K562 (cell line): Measurements from ENCODE around the gene IGFALS. TPM values are rescaled to one million over a fixed set of nuclear protein-coding genes. Genes with fewer than 3 reads are reported as not detected.

ENCODE experiments used
- E2F3 ChIP-seq: fragments of 250-450 bp; sonication (Bioruptor Pico); IDR thresholded peaks from 2 replicates; pipeline ENCODE4 v1.4.0; 2020; ENCODE audit warnings: mild to moderate bottlenecking
- EP400 ChIP-seq: fragments of 450-650 bp; IDR thresholded peaks from 2 replicates; pipeline ENCODE4 v1.6.1; 2017; ENCODE audit warnings: antibody characterized with exemption, mild to moderate bottlenecking, moderate library complexity
- GATA2 ChIP-seq: sonication (generic); formaldehyde crosslinking; IDR thresholded peaks from 2 replicates; pipeline ENCODE4 v1.4.0; 2020; ENCODE audit warnings: mild to moderate bottlenecking, missing genetic modification reagents
- ILK ChIP-seq: fragments of 450-650 bp; IDR thresholded peaks from 2 replicates; pipeline ENCODE4 v1.6.1; 2016; ENCODE audit warnings: missing genetic modification characterization, low read depth, mild to moderate bottlenecking, missing compliant biosample characterization, moderate library complexity, borderline replicate concordance
- JUN ChIP-seq, 2 experiments: sonication (generic) in 1 of 2; formaldehyde crosslinking in 1 of 2; IDR thresholded peaks; 2 replicates each; pipeline versions ENCODE4 v1.6.1 to v1.8.0; 2012 to 2022; ENCODE audit warnings: borderline replicate concordance in 2 of 2, mild to moderate bottlenecking in 2 of 2, improper control_type of control experiment in 1 of 2, low read depth in 1 of 2, low read length in 1 of 2, missing genetic modification reagents in 1 of 2
- KDM2B ChIP-seq: fragments of 250-450 bp; sonication (Bioruptor Pico); IDR thresholded peaks from 2 replicates; pipeline ENCODE4 v1.8.0; 2021; ENCODE audit warnings: mild to moderate bottlenecking, moderate library complexity
- KLF13 ChIP-seq: fragments of 450-650 bp; IDR thresholded peaks from 2 replicates; pipeline ENCODE4 v1.6.1; 2016; ENCODE audit warnings: missing genetic modification characterization, low read depth, mild to moderate bottlenecking, missing compliant biosample characterization, moderate library complexity, borderline replicate concordance
- LEF1 ChIP-seq: fragments of 450-650 bp; IDR thresholded peaks from 2 replicates; pipeline ENCODE4 v1.6.1; 2016; ENCODE audit warnings: mild to moderate bottlenecking
- NCOA1 ChIP-seq: fragments of 450-650 bp; IDR thresholded peaks from 2 replicates; pipeline ENCODE4 v1.6.1; 2016; ENCODE audit warnings: low read depth
- NCOR1 ChIP-seq: fragments of 450-650 bp; IDR thresholded peaks from 2 replicates; pipeline ENCODE4 v1.6.1; 2016; ENCODE audit warnings: mild to moderate bottlenecking, moderate library complexity
- NELFE ChIP-seq: IDR thresholded peaks from 2 replicates; pipeline ENCODE4 v1.6.1; 2011; ENCODE audit warnings: mild to moderate bottlenecking; ENCODE audit not compliant: insufficient read depth, insufficient read length
- RFX1 ChIP-seq: fragments of 450-650 bp; IDR thresholded peaks from 2 replicates; pipeline ENCODE4 v1.6.1; 2016; ENCODE audit warnings: mild to moderate bottlenecking, moderate library complexity
- RUNX1 ChIP-seq: sonication (generic); IDR thresholded peaks from 2 replicates; pipeline ENCODE4 v1.6.1; 2016; ENCODE audit warnings: antibody characterized with exemption, low read depth
- SMARCA4 ChIP-seq: fragments of 450-650 bp; IDR thresholded peaks from 2 replicates; pipeline ENCODE4 v1.6.1; 2016
- SMARCB1 ChIP-seq: IDR thresholded peaks from 2 replicates; pipeline ENCODE4 v1.6.1; 2011; ENCODE audit warnings: improper control_type of control experiment, low read depth; ENCODE audit not compliant: insufficient read length
- ZNF224 ChIP-seq: sonication (generic); formaldehyde crosslinking; IDR thresholded peaks from 2 replicates; pipeline ENCODE4 v1.8.0; 2022; ENCODE audit warnings: mild to moderate bottlenecking, missing genetic modification reagents
- ZNF3 ChIP-seq: fragments of 250-450 bp; sonication (Bioruptor Pico); IDR thresholded peaks from 2 replicates; pipeline ENCODE4 v1.5.0; 2021; ENCODE audit warnings: mild to moderate bottlenecking, moderate library complexity
- ZNF354B ChIP-seq: fragments of 250-450 bp; sonication (Bioruptor Pico); IDR thresholded peaks from 2 replicates; pipeline ENCODE4 v1.4.0; 2020
- ZNF408 ChIP-seq: fragments of 250-450 bp; sonication (Bioruptor Pico); IDR thresholded peaks from 2 replicates; pipeline ENCODE4 v1.4.0; 2020; ENCODE audit warnings: low read depth, mild to moderate bottlenecking, moderate library complexity
- polyA plus RNA-seq, 8 experiments: library from polyadenylated mRNA; depleted of rRNA in 4 of 8; stranded (reverse) in 5 of 8; unstranded in 3 of 8; fragments of >200 nt; fragmentation: Nextera tagmentation in 2 of 8; fragmentation: Illumina TruSeq in 1 of 8; extraction: Ambion mirVana in 2 of 8; extraction: Trizol in 1 of 8; gene quantifications; 2 replicates each; pipeline versions ENCODE4 v1.2.1 to v1.2.3, GENCODE V29; 2011 to 2014; ENCODE audit warnings: inconsistent platforms in 1 of 8, missing spikeins in 1 of 8
- total RNA-seq, 7 experiments: library from RNA; depleted of rRNA in 6 of 7; stranded (reverse); fragments of >200 nt in 6 of 7; fragmentation: Illumina TruSeq in 2 of 7; extraction: Trizol in 2 of 7; gene quantifications; 2 replicates each; pipeline versions ENCODE4 v1.2.1 to v1.2.3, GENCODE V29; 2011 to 2021; ENCODE audit warnings: low replicate concordance in 1 of 7
- TF ChIP-seq, protein P1 (sequence below): fragments of 250-450 bp; sonication (Bioruptor Pico); IDR thresholded peaks from 2 replicates; pipeline ENCODE4 v1.5.0; 2020; ENCODE audit warnings: mild to moderate bottlenecking
- TF ChIP-seq, protein P2 (sequence below): fragments of 250-450 bp; sonication (Bioruptor Pico); IDR thresholded peaks from 2 replicates; pipeline ENCODE4 v1.6.1; 2021; ENCODE audit warnings: mild to moderate bottlenecking
- TF ChIP-seq, protein P3 (sequence below): fragments of 250-450 bp; sonication (Bioruptor Pico); IDR thresholded peaks from 2 replicates; pipeline ENCODE4 v1.4.0; 2020; ENCODE audit warnings: mild to moderate bottlenecking, moderate library complexity
- TF ChIP-seq, protein P4 (sequence below): fragments of 250-450 bp; sonication (Bioruptor Pico); IDR thresholded peaks from 2 replicates; pipeline ENCODE4 v1.5.0; 2021
- TF ChIP-seq, protein P5 (sequence below): IDR thresholded peaks from 2 replicates; pipeline ENCODE4 v1.6.1; 2012; ENCODE audit warnings: low read depth, low read length, improper control_type of control experiment, borderline replicate concordance

The IGFALS gene
- total and polyA plus RNA-seq, 9 of the 15 experiments (the other 6 are each of a cell fraction or from before 2014, with no cell fraction given), result not detected

DNA sequence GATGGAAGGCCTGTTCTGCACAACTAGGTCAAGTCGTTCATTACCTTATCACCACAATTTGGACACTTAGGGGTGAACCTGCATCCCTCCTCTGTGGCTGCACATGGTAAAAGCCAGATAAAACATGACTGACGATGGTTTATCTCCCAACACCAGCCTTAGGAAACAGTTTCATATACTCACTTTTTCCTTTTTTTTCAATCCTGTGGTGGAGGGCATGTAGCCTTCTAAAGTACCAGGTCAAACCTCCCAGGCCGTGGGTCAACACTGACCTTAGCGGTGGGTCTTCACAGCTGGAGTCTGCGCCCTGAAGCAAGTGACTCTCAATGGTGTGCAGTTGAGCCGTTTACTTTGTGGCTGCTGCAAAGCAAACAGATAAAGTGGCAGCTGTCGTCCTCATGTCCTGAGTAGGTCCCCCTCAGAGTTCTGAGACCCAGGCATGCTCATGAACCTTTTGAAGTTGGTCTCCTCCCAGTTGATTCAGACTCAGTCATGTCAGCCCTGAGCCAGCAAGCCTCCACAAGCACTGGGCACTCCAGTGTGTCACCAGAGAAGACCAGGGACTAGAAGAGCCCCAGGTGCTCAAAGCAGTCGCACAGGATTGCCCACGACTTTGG is 39.4 kb upstream of the IGFALS start (continued):
- TF ChIP-seq JUN (IDR thresholded peaks at IDR 0.05; ENCODE audit: borderline replicate concordance, low read depth, low read length), result no peak
- no peak for TF ChIP-seq JUN (CRISPR knock-in tag; IDR thresholded peaks at IDR 0.05; ENCODE audit: borderline replicate concordance)
- TF ChIP-seq, protein P1, sequence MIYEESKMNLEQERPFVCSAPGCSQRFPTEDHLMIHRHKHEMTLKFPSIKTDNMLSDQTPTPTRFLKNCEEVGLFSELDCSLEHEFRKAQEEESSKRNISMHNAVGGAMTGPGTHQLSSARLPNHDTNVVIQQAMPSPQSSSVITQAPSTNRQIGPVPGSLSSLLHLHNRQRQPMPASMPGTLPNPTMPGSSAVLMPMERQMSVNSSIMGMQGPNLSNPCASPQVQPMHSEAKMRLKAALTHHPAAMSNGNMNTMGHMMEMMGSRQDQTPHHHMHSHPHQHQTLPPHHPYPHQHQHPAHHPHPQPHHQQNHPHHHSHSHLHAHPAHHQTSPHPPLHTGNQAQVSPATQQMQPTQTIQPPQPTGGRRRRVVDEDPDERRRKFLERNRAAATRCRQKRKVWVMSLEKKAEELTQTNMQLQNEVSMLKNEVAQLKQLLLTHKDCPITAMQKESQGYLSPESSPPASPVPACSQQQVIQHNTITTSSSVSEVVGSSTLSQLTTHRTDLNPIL (CRISPR knock-in tag), result no peak
- TF ChIP-seq, protein P2, sequence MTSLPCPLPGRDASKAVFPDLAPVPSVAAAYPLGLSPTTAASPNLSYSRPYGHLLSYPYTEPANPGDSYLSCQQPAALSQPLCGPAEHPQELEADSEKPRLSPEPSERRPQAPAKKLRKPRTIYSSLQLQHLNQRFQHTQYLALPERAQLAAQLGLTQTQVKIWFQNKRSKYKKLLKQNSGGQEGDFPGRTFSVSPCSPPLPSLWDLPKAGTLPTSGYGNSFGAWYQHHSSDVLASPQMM (CRISPR knock-in tag), result no peak
- no peak for TF ChIP-seq ILK (tag)
- TF ChIP-seq ZNF408, result no peak
- no peak for TF ChIP-seq ZNF224 (CRISPR knock-in tag)
- TF ChIP-seq RFX1, result no peak
- TF ChIP-seq NCOA1, result peak; percentile 88
- peak; percentile 98 for TF ChIP-seq GATA2 (CRISPR knock-in tag)
- TF ChIP-seq LEF1, result peak; percentile 91
- peak; percentile 97 for TF ChIP-seq SMARCA4
- TF ChIP-seq RUNX1, result peak; percentile 87; the same call in 1 of the 2 replicates
- TF ChIP-seq, protein P3, sequence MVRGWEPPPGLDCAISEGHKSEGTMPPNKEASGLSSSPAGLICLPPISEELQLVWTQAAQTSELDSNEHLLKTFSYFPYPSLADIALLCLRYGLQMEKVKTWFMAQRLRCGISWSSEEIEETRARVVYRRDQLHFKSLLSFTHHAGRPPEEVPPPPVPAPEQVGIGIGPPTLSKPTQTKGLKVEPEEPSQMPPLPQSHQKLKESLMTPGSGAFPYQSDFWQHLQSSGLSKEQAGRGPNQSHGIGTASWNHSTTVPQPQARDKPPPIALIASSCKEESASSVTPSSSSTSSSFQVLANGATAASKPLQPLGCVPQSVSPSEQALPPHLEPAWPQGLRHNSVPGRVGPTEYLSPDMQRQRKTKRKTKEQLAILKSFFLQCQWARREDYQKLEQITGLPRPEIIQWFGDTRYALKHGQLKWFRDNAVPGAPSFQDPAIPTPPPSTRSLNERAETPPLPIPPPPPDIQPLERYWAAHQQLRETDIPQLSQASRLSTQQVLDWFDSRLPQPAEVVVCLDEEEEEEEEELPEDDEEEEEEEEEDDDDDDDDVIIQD (CRISPR knock-in tag), result no peak
- TF ChIP-seq NCOR1, result peak; percentile 98
- TF ChIP-seq, protein P4, sequence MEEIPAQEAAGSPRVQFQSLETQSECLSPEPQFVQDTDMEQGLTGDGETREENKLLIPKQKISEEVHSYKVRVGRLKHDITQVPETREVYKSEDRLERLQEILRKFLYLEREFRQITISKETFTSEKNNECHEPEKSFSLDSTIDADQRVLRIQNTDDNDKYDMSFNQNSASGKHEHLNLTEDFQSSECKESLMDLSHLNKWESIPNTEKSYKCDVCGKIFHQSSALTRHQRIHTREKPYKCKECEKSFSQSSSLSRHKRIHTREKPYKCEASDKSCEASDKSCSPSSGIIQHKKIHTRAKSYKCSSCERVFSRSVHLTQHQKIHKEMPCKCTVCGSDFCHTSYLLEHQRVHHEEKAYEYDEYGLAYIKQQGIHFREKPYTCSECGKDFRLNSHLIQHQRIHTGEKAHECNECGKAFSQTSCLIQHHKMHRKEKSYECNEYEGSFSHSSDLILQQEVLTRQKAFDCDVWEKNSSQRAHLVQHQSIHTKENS (CRISPR knock-in tag), result no peak
- TF ChIP-seq, protein P5, sequence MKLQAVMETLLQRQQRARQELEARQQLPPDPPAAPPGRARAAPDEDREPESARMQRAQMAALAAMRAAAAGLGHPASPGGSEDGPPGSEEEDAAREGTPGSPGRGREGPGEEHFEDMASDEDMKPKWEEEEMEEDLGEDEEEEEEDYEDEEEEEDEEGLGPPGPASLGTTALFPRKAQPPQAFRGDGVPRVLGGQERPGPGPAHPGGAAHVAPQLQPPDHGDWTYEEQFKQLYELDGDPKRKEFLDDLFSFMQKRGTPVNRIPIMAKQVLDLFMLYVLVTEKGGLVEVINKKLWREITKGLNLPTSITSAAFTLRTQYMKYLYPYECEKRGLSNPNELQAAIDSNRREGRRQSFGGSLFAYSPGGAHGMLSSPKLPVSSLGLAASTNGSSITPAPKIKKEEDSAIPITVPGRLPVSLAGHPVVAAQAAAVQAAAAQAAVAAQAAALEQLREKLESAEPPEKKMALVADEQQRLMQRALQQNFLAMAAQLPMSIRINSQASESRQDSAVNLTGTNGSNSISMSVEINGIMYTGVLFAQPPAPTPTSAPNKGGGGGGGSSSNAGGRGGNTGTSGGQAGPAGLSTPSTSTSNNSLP, result no peak
- no peak for TF ChIP-seq ZNF3 (CRISPR knock-in tag)
- TF ChIP-seq ZNF354B (CRISPR knock-in tag), result no peak
- TF ChIP-seq EP400, result peak; percentile 48; the same call in 1 of the 2 replicates
- no peak for TF ChIP-seq SMARCB1
- no peak for TF ChIP-seq E2F3
- TF ChIP-seq NELFE, result no peak
- TF ChIP-seq KLF13, result no peak
- TF ChIP-seq KDM2B, result no peak
